Left colon (tissue), 2 donors: ENCODE results near the gene ZNF296. TPM values are rescaled to one million over a fixed set of nuclear protein-coding genes. Genes with fewer than 3 reads are reported as not detected.

Experiments
- ATAC-seq: fragments of 200-7000 bp; cut with Tn5 transposase; one replicate; pipeline ENCODE4 v1.9.1; 2020; ENCODE audit warnings: mild to moderate bottlenecking, moderate library complexity
- DNase-seq, 2 donors: peaks; one replicate each; pipeline ENCODE4 v3.0.0-alpha.2; 2020
- intact Hi-C, 2 donors: fragments of 100-400 bp; cut with DNase I in 1 of 2; cut with micrococcal nuclease in 1 of 2; formaldehyde crosslinking; loops; one replicate each; pipeline versions ENCODE4 v1.11.2 to v1.14.0; 2022; cut with DNase I, micrococcal nuclease
- total RNA-seq, 2 donors: library from RNA; stranded (reverse); fragmentation: NEBNext Ultra II Directional; extraction: Animal tissue kit (Norgen Biotek cat#: 25700); gene quantifications; one replicate each; pipeline ENCODE4 v1.2.1, GENCODE V29; 2021
- donor health status: DM: no; HTN: no; CAD: no.
- donor health status: DM: yes; HTN: yes; CAD: no.

ZNF296 gene
- total RNA-seq, 2 donors from 2014 or later = 4.0 to 6.1 TPM

DNA sequence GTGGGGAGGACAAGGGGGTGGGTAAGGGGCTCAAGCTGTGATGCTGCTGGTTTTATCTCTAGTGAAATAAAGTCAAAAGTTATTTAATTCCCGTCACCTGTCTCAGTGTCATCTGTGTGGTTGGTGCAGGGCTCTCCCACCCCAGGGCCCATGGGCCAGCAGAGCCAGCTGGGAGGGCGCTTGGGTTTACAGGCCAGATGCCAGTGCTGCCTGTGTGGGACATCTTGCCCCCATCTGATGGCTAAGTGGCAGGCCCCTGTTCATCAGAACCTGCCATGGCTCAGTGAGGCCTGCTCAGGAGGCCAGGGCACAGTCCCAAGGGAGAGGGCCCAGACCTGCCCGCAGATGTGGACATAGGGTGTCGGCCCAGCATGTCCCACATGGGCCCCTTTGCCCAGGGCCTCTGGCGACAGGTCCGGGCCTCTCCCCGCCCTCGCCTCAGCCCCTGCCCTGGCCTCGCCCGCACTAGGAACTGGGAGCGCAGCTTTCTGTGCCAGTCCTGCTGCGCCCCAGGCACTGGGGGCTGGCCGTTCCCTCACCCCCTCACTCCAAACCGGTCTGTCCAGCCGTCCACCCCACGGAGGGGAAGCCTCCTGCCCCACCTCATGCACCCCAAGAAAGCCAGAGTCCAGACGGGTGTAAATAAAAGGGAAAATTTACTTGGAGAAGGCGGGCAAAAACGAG is 5.3 kb downstream of the ZNF296 start:
- intact Hi-C loops = no loop called here
- no peak for DNase-seq
- no peak for ATAC-seq

DNA sequence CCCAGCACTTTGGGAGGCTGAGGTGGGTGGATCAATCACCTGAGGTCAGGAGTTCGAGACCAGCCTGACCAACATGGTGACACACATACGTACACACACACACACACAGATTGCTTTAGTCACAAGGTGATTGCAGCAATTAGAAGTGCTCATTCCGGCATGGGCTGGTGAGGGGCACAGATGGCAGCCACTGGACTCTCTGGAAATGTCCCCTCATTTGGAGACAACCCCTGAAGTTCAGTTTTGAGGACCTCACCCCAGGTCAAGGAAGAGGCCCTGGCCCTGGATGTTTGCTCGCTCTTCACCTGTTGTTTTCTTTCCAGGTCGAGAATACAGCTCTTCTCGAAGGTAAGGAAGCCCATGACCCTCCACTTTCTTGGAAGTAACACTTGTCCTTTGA is 6.1 kb downstream of the ZNF296 start:
- no peak for ATAC-seq
- intact Hi-C loops = no loop called here
- DNase-seq = no peak

DNA sequence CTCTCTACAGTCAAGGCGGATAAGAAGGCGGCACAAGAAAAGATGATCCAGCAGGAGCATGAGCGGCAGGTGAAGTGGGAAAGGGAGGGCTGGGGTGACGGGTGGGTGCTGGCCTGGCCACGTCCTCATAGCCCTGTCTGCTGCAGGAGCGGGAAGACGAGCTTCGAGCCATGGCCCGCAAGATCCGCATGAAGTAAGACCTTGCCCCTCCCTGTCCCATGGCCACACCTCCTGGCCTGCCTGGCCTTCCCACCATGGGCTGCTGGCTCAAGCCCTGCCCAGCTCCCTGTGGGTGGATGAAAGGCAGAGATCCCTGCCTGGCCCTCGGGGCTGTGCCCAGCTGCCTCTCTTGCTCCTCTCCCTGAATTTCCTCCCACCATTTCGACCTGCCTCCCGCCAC is 7.2 kb downstream of the ZNF296 start:
- intact Hi-C loops = no loop called here
- ATAC-seq = peak; percentile 89
- DNase-seq = peak in 1 of 2 donors; percentile 69

DNA sequence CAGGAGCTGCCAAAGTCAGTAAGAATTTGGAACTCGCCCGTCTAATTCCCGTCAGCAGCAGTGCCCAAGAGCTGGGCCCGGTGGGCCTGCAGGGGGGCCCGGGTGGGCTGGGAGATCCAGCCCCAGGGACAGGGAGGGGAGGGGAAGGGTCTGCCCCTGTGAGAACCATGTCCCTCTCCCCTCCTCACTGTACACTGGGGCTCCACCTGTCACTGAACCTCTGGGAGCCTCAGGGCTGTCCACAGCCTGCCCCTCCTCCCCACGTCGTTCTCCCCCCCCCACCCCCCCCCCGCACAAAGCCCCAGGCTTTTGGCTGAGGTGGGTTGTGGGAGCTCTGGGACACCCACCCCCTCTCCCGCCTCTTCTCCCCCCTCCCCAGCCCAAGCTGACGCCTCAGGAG is 8.2 kb downstream of the ZNF296 start:
- intact Hi-C loops = no loop called here
- DNase-seq (no peak), ATAC-seq (no peak)

DNA sequence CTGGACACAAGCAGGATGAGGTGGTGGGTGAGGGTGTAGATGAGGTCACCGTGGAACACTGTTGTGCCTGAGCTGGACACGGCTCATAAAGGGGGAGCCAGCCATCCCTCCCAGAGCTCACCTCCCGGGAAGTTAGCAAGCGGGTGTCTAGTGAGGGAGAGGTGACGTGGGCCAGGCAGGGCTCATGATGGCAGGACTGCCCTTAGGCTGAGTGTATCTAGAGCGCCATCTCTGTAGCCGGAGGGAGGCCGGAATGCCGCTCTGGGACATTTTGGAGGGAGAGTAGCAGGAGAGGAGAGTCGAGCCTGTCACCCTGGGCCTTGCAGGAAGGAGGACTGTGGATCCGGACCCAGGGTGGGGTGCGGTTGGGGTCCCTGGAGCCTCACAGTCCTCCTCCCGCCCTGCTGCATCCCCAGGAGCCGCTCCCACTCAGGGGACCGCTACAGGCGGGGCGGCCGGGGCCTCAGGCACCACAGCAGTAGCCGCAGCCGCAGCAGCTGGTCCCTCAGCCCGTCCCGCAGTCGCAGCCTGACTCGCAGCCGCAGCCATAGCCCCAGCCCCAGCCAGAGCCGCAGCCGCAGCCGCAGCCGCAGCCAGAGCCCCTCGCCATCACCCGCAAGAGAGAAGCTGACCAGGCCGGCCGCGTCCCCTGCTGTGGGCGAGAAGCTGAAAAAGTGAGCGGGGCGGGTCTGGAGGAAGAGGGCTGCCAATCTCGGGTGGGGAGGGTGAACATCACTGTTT is 9.2 kb downstream of the ZNF296 start:
- DNase-seq = no peak
- intact Hi-C loops = no loop called here
- no peak for ATAC-seq

DNA sequence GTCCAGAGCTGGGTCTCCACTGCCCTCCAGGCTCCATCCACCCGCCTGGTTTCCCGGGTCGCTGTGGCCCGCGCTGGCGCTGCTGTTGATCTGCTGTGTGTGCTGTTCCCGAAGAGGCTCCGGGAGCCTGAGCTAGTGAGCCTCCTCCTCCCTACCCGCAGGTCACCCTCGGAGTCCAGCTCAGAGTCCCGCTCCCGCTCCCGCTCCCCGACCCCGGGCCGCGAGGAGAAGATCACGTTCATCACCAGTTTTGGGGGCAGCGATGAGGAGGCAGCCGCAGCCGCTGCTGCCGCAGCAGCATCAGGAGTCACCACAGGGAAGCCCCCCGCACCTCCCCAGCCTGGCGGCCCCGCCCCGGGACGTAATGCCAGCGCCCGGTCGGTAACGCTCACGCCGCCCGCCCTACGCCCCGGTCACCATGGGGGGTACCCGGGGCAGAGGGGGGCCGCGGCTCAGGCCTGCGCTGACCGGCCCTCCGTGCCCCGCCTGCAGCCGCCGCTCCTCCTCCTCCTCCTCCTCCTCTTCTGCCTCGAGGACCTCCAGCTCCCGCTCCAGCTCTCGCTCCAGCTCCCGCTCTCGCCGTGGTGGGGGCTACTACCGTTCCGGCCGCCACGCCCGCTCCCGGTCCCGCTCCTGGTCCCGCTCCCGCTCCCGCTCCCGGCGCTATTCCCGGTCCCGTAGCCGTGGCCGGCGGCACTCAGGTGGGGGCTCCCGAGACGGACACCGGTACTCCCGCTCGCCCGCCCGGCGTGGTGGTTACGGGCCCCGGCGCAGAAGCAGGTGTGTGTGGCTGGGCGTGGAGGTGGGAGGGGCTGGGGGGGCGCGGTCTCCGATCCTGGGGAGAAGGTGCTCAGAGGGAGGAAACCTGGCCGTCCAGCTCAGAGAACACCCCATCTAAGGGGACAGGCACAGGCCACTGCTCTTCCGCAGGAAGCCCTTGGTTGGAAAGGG is 12.2 kb downstream of the ZNF296 start:
- no peak for DNase-seq
- intact Hi-C loops = no loop called here
- ATAC-seq = no peak

DNA sequence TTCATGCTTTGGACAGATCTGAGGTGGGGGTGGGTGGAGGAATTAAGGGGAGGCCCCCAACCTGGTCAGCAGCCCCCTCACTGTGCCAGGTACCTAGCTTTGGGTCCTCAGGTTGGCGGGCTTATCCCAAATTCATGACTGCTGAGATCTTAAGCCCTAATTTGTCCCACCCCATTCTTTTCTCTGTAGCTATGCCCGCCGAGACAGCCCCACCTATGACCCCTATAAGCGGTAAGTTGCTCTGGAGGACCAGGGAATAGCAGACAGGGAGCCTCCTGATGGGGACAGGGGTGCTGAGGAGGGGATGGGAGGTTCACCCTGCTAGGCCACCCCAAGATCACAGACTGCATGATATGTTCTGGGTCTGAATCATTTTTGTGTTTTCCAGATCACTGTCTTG is 14.3 kb downstream of the ZNF296 start:
- ATAC-seq (no peak), DNase-seq (no peak)
- intact Hi-C loops = no loop called here

DNA sequence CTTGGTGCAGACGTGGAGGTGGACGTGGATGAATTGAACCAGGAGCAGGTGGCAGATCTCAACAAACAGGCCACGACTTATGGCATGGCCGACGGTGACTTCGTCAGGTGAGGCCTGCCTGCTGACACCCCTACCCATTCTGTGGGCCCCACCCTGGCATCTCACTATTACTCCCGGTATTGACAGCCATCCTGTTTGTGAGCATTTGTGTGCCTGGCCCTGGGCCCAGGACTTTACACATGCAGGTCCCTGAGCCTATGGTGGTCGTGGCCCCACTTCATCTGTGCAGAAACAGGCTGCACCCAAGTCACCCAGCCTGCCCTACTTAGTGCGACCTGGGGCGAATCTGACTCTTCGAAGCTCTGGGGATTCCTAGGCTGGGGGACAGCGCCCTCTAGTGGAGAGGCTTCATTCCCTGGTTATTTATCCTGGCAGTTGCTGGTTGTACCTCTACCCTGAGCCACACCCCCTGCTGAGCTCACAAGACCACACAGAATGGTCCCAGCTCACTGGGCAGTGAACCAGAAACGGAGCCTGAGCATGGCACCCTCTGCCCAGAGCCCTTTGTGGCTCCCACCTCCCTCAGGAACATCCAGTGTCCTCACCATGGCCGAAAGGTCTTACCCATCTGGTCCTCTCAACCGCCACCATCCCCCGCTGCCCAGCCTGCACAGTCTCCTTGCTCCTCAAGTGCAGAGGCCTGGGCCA is 16.9 kb downstream of the ZNF296 start:
- ATAC-seq = peak; percentile 81
- peak; percentile 68 to 89 for DNase-seq
- intact Hi-C loops = no loop called here

DNA sequence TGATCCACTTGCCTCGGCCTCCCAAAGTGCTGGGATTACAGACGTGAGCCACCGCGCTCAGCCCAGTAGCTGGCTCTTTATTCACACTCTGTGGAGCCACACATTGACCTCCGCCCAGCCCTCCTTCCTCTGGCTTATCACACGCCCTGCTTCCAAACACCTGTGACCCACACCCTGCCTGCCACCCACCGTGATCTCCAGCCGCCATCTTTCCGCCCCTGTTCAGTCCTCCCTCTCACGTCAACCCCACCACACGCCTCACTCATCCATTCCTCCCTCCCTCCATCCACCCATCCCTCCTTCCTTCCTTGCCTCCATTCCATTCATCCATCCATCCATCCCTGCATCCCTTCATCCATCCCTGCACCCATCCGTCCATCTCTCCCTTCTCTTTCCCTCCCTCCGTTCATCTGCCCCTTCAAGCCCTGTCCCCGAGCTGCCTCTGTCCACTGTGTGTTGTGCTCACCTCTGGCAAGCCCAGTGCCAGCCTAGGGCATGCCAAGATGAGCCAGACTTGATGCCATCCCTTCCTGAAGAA is 17.6 kb downstream of the ZNF296 start:
- no peak for ATAC-seq
- intact Hi-C loops = no loop called here
- DNase-seq = no peak

DNA sequence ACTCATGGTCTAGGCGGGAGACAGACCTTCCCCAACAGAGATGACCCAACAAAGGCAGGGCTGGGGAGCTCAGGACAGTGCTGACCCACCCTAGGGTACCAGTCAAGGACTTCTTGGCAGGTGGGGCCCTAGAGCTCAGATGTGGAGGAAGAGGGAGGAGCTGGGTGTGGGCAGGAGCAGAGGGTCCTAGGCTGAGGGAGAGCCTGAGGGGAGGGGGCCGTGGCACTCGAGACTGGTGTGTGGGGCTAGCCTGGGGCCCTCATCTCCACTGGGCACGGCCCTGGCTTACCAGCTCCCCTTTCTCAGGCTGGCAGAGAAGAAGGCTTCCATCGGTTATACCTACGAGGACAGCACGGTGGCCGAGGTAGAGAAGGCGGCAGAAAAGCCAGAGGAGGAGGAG is 18.8 kb downstream of the ZNF296 start:
- ATAC-seq (no peak), DNase-seq (no peak)
- intact Hi-C loops = no loop called here

DNA sequence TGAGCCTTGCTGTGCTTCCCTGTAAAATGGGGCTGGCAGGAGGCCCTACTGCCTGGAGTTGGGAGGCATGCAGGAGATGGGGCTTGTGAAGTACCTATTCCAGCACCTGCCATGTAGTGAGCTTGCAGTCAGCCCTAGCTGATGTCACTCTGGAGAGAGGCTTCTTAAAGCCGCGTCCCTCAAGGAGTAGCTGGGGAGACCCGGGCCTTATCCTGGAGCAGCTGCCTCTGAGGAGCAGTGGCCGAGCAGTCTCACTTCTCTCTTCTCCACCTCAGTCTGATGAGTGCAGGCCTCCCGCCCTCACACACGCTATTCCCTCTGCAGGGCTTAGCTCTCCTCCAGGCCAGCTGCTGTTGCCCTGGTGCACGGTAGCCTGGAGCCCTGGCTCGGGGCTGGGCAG is 19.4 kb downstream of the ZNF296 start:
- no peak for DNase-seq
- intact Hi-C loops = no loop called here
- ATAC-seq = no peak

DNA sequence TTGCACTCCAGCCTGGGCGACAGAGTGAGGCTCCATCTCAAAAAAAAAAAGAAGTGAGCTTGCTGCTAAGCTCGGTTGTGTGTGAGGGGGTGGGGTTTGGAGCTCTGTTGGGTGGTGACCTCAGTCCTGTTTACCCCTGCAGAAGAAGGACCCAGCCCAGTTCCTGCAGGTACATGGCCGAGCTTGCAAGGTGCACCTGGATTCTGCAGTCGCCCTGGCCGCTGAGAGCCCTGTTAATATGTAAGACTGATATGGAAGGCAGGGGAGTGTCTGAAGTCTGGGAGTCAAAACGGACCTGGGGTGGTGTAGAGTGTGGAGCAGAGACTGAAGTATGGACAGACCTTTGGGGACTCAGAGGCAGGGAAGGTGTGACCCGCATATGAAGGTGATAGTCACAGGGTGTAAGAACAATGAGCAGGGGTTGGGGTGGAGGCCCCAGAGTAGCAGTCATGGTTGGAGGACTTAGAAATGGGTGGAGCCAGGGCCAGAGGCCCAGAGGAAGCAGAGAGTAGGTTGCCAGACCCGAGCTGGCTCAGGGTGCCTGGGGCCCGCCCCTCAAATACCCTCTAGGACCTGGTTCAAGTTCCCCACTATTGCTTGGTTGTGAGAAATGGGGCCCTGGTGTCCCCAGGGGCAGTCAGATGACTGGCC is 24.2 kb downstream of the ZNF296 start:
- peak; percentile 56 to 58 for DNase-seq
- peak; percentile 90 for ATAC-seq
- intact Hi-C loops = no loop called here

DNA sequence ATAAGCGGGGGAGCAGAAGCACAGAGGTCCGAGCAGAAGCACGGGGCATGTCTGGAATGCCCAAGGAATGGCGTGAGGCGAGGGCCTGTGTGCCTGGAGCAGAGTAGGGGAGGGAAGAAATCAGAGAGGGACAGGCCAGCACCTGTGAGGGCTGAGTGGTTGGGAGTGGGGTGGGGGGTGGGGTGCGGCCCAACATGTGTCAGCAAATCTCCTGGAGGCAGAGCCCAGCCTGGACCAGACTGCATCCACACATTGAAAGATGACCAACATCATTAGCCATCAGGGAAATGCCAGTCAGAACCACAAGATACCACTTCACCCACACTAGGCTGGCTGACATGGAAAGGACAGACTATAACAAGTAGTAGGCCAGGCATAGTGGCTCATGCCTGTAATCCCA is 26.2 kb downstream of the ZNF296 start:
- intact Hi-C loops = no loop called here
- DNase-seq (no peak), ATAC-seq (no peak)

DNA sequence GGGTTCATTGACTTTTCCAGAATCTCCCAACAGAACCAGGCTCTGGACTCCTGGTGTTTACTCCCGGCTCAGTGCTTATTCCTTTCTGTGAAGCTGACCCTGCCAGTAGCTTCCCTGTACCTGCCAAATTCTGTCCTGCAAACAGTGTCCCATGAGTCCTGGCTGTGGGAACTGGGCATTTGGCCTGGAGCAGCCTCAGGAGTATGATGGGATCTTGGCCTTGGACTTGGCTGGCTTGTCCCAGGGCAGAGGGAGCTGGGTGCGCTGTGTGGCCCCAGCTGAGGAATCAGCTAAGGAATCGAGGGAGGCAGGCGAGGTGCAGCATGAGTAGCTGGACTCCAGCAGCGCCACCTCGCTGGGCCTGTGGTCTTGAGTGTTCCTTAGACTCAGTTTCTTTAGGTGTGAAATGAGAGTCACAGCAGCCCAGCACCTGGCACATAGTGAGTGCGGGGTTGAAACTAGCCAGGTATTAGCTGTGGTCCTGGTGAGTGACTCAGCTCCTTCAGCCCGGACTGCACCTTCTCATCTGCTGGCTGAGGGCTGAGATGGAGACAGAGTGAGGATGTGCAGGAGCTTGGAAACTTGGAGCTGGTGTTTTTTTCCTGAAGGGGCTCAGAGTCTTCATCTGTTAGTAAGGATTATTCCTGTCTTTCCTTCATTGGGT is 27.1 kb downstream of the ZNF296 start:
- intact Hi-C loops = no loop called here

DNA sequence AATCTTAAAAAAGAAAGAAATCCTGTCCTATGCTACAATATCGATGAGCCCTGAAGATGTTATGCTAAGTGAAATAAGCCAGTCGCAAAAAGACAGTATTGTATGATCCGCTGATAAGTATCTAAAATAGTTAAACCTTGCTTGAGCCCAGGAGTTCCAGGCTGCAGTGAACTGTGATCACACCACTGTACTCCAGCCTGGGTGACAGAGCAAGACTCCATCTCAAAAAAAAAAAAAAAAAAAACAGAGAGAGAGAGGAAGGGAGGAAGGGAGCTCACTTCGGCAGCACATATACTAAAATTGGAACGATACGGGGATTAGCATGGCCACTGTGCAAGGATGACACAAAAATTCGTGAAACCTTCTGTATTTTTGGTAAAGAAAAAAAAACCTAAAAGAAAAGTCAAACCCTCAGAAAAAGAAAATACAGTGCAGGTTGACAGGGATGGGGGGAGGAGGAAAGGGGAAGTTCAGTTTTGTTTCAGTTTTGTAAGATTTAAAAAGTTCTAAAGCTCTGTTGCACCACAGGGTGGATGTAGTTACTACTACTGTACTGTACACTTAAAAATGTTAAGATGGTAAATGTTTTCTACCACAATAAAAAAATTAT is 29.0 kb downstream of the ZNF296 start:
- intact Hi-C loops = no loop called here
- ATAC-seq (no peak), DNase-seq (no peak)

More for the DNA sequence above, 27.1 kb downstream of the ZNF296 start:
- ATAC-seq (no peak), DNase-seq (no peak)

DNA sequence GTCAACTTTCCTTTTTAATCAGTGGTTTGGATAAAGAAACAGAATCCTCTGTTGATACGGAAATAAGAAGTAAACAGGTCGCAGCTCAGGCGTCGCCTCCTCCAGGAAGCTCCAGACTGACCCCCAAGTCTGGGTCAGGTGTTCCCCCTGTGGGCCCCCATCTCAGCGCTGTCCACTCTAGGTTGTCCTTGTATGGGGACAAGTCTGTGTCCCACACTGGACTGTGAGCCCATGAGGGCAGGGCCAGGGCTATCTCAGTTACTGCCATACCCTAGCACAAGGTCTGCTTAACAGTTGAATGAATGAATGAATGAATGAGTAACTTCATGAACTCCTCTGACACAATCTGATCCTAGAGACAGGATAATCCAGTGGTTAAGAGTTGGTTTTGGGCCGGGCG is 29.9 kb downstream of the ZNF296 start:
- ATAC-seq (peak; percentile 18), DNase-seq (no peak)
- intact Hi-C loops = no loop called here

DNA sequence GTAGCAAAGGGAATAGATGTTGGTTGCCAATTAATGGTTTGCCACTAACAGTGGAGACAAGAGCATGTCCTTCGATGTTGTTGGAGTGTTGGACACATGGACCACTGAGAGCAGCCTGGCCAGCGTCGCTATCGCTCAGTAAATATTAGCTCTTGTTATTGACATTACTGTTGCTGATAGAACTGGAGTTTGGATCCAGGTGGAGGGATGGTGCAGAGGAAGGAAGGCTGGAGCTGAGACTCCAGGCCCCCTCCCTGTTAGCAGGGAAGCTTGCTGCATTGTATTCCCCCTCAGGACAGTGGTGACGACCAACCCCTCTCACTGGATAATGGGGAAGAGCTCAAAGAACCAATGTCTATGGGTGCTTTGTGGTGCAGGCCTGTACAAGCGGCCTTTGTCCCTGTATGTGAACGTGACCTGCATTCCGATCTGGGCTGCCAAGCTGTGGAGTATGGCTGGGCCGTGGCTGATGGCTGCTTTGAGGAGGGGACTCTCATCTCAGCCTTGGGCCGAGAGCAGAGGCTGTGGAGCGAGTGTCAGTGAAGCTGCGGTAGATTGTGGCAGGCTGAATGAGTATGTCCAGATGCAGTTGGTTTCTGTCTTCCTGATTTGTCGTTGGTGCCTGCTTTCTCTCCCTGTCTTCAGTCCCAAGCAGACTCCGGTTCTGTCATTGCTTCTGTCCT is 30.5 kb downstream of the ZNF296 start:
- intact Hi-C loops = no loop called here
- DNase-seq (no peak), ATAC-seq (peak; percentile 87)
